H9 (cell line): ENCODE data around the gene MYOM3. TPM values are rescaled to one million over a fixed set of nuclear protein-coding genes. Genes with fewer than 3 reads are reported as not detected.

Source experiments
- DNase-seq: peaks from one replicate; pipeline ENCODE4 v3.0.0-alpha.2; 2017
- H2AFZ ChIP-seq: one replicate; pipeline ENCODE4 v1.6.1; 2013; ENCODE audit warnings: mild to moderate bottlenecking, low read length, control low read depth, moderate library complexity
- H2AK5ac ChIP-seq: 2 replicates; pipeline ENCODE4 v1.6.1; 2013; ENCODE audit warnings: low read length, control low read depth, mixed read lengths; ENCODE audit not compliant: insufficient read length
- H2BK120ac ChIP-seq: one replicate; pipeline ENCODE4 v1.6.1; 2013; ENCODE audit warnings: low read depth, mild to moderate bottlenecking, low read length, control low read depth, inconsistent platforms; ENCODE audit not compliant: poor library complexity, severe bottlenecking
- H2BK12ac ChIP-seq: 2 replicates; pipeline ENCODE4 v1.6.1; 2013; ENCODE audit warnings: low read length, control low read depth, mixed read lengths, low read depth; ENCODE audit not compliant: insufficient read length
- H2BK15ac ChIP-seq: 2 replicates; pipeline ENCODE4 v1.6.1; 2013; ENCODE audit warnings: low read depth, low read length, control low read depth
- H2BK20ac ChIP-seq: one replicate; pipeline ENCODE4 v1.6.1; 2013; ENCODE audit warnings: low read depth, mild to moderate bottlenecking, low read length, control low read depth, inconsistent platforms; ENCODE audit not compliant: poor library complexity, severe bottlenecking
- H2BK5ac ChIP-seq: 2 replicates; pipeline ENCODE4 v1.6.1; 2013; ENCODE audit warnings: low read length, control low read depth, mixed read lengths; ENCODE audit not compliant: insufficient read length
- H3K14ac ChIP-seq: 2 replicates; pipeline ENCODE4 v1.6.1; 2013; ENCODE audit warnings: low read length, control low read depth; ENCODE audit not compliant: insufficient read depth
- H3K18ac ChIP-seq: 2 replicates; pipeline ENCODE4 v1.6.1; 2013; ENCODE audit warnings: low read depth, mild to moderate bottlenecking, mixed read lengths, low read length, control low read depth; ENCODE audit not compliant: insufficient read length
- H3K23ac ChIP-seq: 2 replicates; pipeline ENCODE4 v1.6.1; 2013; ENCODE audit warnings: low read length, control low read depth, mixed read lengths, low read depth; ENCODE audit not compliant: insufficient read length
- H3K23me2 ChIP-seq: 2 replicates; pipeline ENCODE4 v1.6.1; 2013; ENCODE audit warnings: low read depth, mild to moderate bottlenecking, mixed read lengths, low read length, control low read depth; ENCODE audit not compliant: insufficient read length, poor library complexity, severe bottlenecking
- H3K27ac ChIP-seq: 2 replicates; pipeline ENCODE4 v1.5.1; 2013; ENCODE audit warnings: low read length, control low read depth, mixed read lengths, low read depth; ENCODE audit not compliant: insufficient read length
- H3K27me3 ChIP-seq: 2 replicates; pipeline ENCODE4 v1.6.1; 2013; ENCODE audit warnings: low read length, control low read depth, inconsistent platforms; ENCODE audit not compliant: insufficient read depth
- H3K4ac ChIP-seq: 2 replicates; pipeline ENCODE4 v1.6.1; 2013; ENCODE audit warnings: low read depth, mild to moderate bottlenecking, control low read depth, inconsistent platforms, low read length, moderate library complexity
- H3K4me1 ChIP-seq: 2 replicates; pipeline ENCODE4 v1.6.1; 2013; ENCODE audit warnings: low read length, control low read depth, inconsistent platforms; ENCODE audit not compliant: insufficient read depth
- H3K4me2 ChIP-seq: 2 replicates; pipeline ENCODE4 v1.6.1; 2013; ENCODE audit warnings: low read length, control low read depth, mixed read lengths; ENCODE audit not compliant: insufficient read length, insufficient read depth
- H3K56ac ChIP-seq: 2 replicates; pipeline ENCODE4 v1.6.1; 2013; ENCODE audit warnings: low read depth, mild to moderate bottlenecking, mixed read lengths, low read length, control low read depth; ENCODE audit not compliant: insufficient read length
- H3K79me1 ChIP-seq: 2 replicates; pipeline ENCODE4 v1.6.1; 2013; ENCODE audit warnings: low read depth, mild to moderate bottlenecking, moderate library complexity, low read length, control low read depth, inconsistent platforms; ENCODE audit not compliant: insufficient read depth, poor library complexity, severe bottlenecking
- H3K79me2 ChIP-seq: 2 replicates; pipeline ENCODE4 v1.6.1; 2013; ENCODE audit warnings: low read length, control low read depth, inconsistent platforms; ENCODE audit not compliant: insufficient read depth
- H3K9ac ChIP-seq: 2 replicates; pipeline ENCODE4 v1.6.1; 2013; ENCODE audit warnings: low read length, control low read depth, mixed read lengths; ENCODE audit not compliant: insufficient read length; ENCODE audit errors: extremely low read depth
- H3K9me3 ChIP-seq: one replicate; pipeline ENCODE4 v1.6.1; 2013; ENCODE audit warnings: low read depth, low read length, inconsistent platforms; ENCODE audit not compliant: control insufficient read depth
- H3T11ph ChIP-seq: one replicate; pipeline ENCODE4 v1.6.1; 2013; ENCODE audit warnings: mild to moderate bottlenecking, low read length, control low read depth, inconsistent platforms
- H4K20me1 ChIP-seq: one replicate; pipeline ENCODE4 v1.6.1; 2013; ENCODE audit not compliant: control insufficient read depth, insufficient read length, insufficient read depth
- H4K5ac ChIP-seq: 2 replicates; pipeline ENCODE4 v1.6.1; 2013; ENCODE audit warnings: low read depth, mild to moderate bottlenecking, mixed read lengths, low read length, control low read depth; ENCODE audit not compliant: insufficient read length
- H4K8ac ChIP-seq: replicated peaks from 2 replicates; pipeline ENCODE4 v1.6.1; 2013; ENCODE audit warnings: low read length, control low read depth, mixed read lengths, low read depth; ENCODE audit not compliant: insufficient read length
- H4K91ac ChIP-seq: 2 replicates; pipeline ENCODE4 v1.6.1; 2013; ENCODE audit warnings: low read depth, mild to moderate bottlenecking, moderate library complexity, mixed read lengths, low read length, control low read depth; ENCODE audit not compliant: insufficient read length
- H3K27ac Mint-ChIP-seq, 3 experiments: 2 replicates in 2 of 3; 3 replicates in 1 of 3; pipeline ENCODE4 v1.8.0; 2020 to 2021; ENCODE audit warnings: mixed read lengths in 3 of 3, mild to moderate bottlenecking in 1 of 3, moderate library complexity in 1 of 3
- H3K27me3 Mint-ChIP-seq: 2 replicates; pipeline ENCODE4 v1.8.0; 2021; ENCODE audit warnings: low read depth, mild to moderate bottlenecking, moderate library complexity, mixed read lengths
- H3K36me3 Mint-ChIP-seq, 3 experiments: 2 replicates in 2 of 3; 3 replicates in 1 of 3; pipeline ENCODE4 v1.8.0; 2020 to 2021; ENCODE audit warnings: low read depth in 3 of 3, mixed read lengths in 3 of 3; ENCODE audit not compliant: insufficient read depth in 1 of 3
- H3K4me1 Mint-ChIP-seq, 2 experiments: 2 replicates each; pipeline ENCODE4 v1.8.0; 2020; ENCODE audit warnings: mixed read lengths in 2 of 2
- H3K4me3 Mint-ChIP-seq, 2 experiments: 2 replicates in 1 of 2; 3 replicates in 1 of 2; pipeline ENCODE4 v1.8.0; 2020 to 2021; ENCODE audit warnings: mild to moderate bottlenecking in 2 of 2, mixed read lengths in 2 of 2, moderate library complexity in 1 of 2
- H3K9me3 Mint-ChIP-seq, 2 experiments: 2 replicates in 1 of 2; 3 replicates in 1 of 2; pipeline ENCODE4 v1.8.0; 2020; ENCODE audit warnings: mild to moderate bottlenecking in 2 of 2, mixed read lengths in 2 of 2, moderate library complexity in 1 of 2
- CTCF ChIP-seq: fragments of 200-600 bp; sonication (generic); conservative IDR thresholded peaks from 3 replicates; pipeline ENCODE4 v1.8.0; 2021; ENCODE audit warnings: antibody characterized with exemption, mild to moderate bottlenecking
- WGBS: extraction: QIAGEN DNeasy Blood & Tissue Kit; methylation state at CpG from one replicate; pipeline ENCODE4 v1.1.7; 2013; ENCODE audit warnings: missing lambda C conversion rate, low lambda C conversion rate, mixed read lengths; ENCODE audit not compliant: insufficient read length; ENCODE audit errors: extremely low coverage; 5-methylcytosine and 5-hydroxymethylcytosine counted together
- total RNA-seq: library from RNA; stranded (reverse); gene quantifications from 2 replicates; pipeline ENCODE4 v1.2.1, GENCODE V29; 2021

MYOM3 gene
- total RNA-seq, 1 experiment from 2014 or later = 0.11 TPM

- H3K9me3 ChIP-seq = no peaks in the 10 kb centered on the region
- no peak overlapping the region for H2AK5ac ChIP-seq
- Mint-ChIP-seq H3K27ac (no peak overlapping the region), H3K4me1 (peaks cover 0 to 4% of the 10 kb centered on the region in 2 experiments; a peak in 1 of 4 replicates), H3K9me3 (no peaks in the 10 kb centered on the region; a peak in 1 of 5 replicates), H3K36me3 (no peaks in the 10 kb centered on the region), H3K27me3 (no peaks in the 10 kb centered on the region), H3K4me3 (no peak overlapping the region)
- H4K5ac ChIP-seq = no peak overlapping the region
- H3K79me1 ChIP-seq = no peaks in the 10 kb centered on the region
- no peak overlapping the region for H4K8ac ChIP-seq
- H2BK12ac ChIP-seq = no peak overlapping the region
- no peaks in the 10 kb centered on the region for H3K27me3 ChIP-seq
- no peak overlapping the region for H2BK120ac ChIP-seq
- H2BK5ac ChIP-seq = no peak overlapping the region
- H3K18ac ChIP-seq = no peak overlapping the region
- H3K4ac ChIP-seq = no peak overlapping the region
- no peak overlapping the region for H3K23ac ChIP-seq
- no peak for TF ChIP-seq CTCF
- no peak overlapping the region for H3K14ac ChIP-seq
- H3K27ac ChIP-seq = no peak overlapping the region
- no peak overlapping the region for H3K56ac ChIP-seq
- no peak overlapping the region for H4K91ac ChIP-seq
- no peak overlapping the region for H2BK20ac ChIP-seq
- H3K23me2 ChIP-seq = no peaks in the 10 kb centered on the region
- no peak overlapping the region for H3K4me2 ChIP-seq
- H2AFZ ChIP-seq = no peak overlapping the region
- WGBS = no CpG with 5 or more reads among the region's 7 CpGs
- H3K79me2 ChIP-seq = no peaks in the 10 kb centered on the region
- no peak for DNase-seq
- no peak overlapping the region for H3K9ac ChIP-seq
- no peak overlapping the region for H3T11ph ChIP-seq
- no peaks in the 10 kb centered on the region for H3K4me1 ChIP-seq
- no peak overlapping the region for H2BK15ac ChIP-seq
- H4K20me1 ChIP-seq = no peaks in the 10 kb centered on the region
Observed at GRCh38 chr1:24084050-24084449, 27.9 kb downstream of the MYOM3 start.
